Adrenal gland (tissue), 5 donors: ENCODE data around the gene CACNA1I.

Experiments
- CTCF ChIP-seq, 6 experiments: fragments of 450-650 bp in 4 of 6; fragments of 200-600 bp in 2 of 6; sonication (generic) in 1 of 6; IDR thresholded peaks; 1 replicate in 5 of 6; 2 replicates in 1 of 6; pipeline versions ENCODE4 v1.5.1 to v1.8.0; 2016 to 2021; ENCODE audit warnings: antibody characterized with exemption in 6 of 6, mild to moderate bottlenecking in 2 of 6, moderate library complexity in 1 of 6
- POLR2A ChIP-seq, 2 donors: fragments of 450-650 bp; IDR thresholded peaks; one replicate each; pipeline ENCODE4 v1.6.1; 2017; ENCODE audit warnings: antibody characterized with exemption in 2 of 2, mild to moderate bottlenecking in 2 of 2, moderate library complexity in 1 of 2
- donor health status: DM: no; HTN: no; CAD: no.

GRCh38 chr22:39688186-39688785 is 117.7 kb downstream of the CACNA1I start:
- TF ChIP-seq CTCF (IDR thresholded peaks at IDR 0.05) (no peak), POLR2A (IDR thresholded peaks at IDR 0.05) (no peak)
